Neural progenitor cell (in vitro differentiated cells): ENCODE measurements around the gene TSSC4. TPM values are rescaled to one million over a fixed set of nuclear protein-coding genes. Genes with fewer than 3 reads are reported as not detected.

Experiments
- DNase-seq: peaks from one replicate; pipeline ENCODE4 v3.0.0-alpha.2; 2016; ENCODE audit warnings: low spot score
- H2AFZ ChIP-seq: fragments of 200-600 bp; sonication (generic); replicated peaks from 2 replicates; pipeline ENCODE4 v1.6.1; 2016; ENCODE audit warnings: antibody characterized with exemption
- H3F3A ChIP-seq: fragments of 200-600 bp; sonication (generic); 2 replicates; pipeline ENCODE4 v1.6.1; 2016; ENCODE audit warnings: antibody characterized with exemption, low read depth
- H3K27ac ChIP-seq: fragments of 200-600 bp; sonication (generic); 2 replicates; pipeline ENCODE4 v1.5.1; 2016; ENCODE audit warnings: mild to moderate bottlenecking
- H3K27me3 ChIP-seq: fragments of 200-600 bp; sonication (generic); 2 replicates; pipeline ENCODE4 v1.6.1; 2016; ENCODE audit warnings: mild to moderate bottlenecking, moderate library complexity
- H3K36me3 ChIP-seq: fragments of 200-600 bp; sonication (generic); 2 replicates; pipeline ENCODE4 v1.5.1; 2016
- H3K4me1 ChIP-seq: fragments of 200-600 bp; sonication (generic); 2 replicates; pipeline ENCODE4 v1.6.1; 2016; ENCODE audit warnings: mixed run types
- H3K4me2 ChIP-seq: fragments of 200-600 bp; sonication (generic); 2 replicates; pipeline ENCODE4 v1.6.1; 2016
- H3K4me3 ChIP-seq: fragments of 200-600 bp; sonication (generic); 2 replicates; pipeline ENCODE4 v1.5.1; 2016
- H3K79me2 ChIP-seq: fragments of 200-600 bp; sonication (generic); 2 replicates; pipeline ENCODE4 v1.6.1; 2016; ENCODE audit warnings: low read depth
- H3K9ac ChIP-seq: fragments of 200-600 bp; sonication (generic); 2 replicates; pipeline ENCODE4 v1.6.1; 2016
- H3K9me3 ChIP-seq: fragments of 200-600 bp; sonication (generic); 2 replicates; pipeline ENCODE4 v1.5.1; 2016; ENCODE audit warnings: low read depth
- H4K20me1 ChIP-seq: fragments of 200-600 bp; sonication (generic); 2 replicates; pipeline ENCODE4 v1.6.1; 2016; ENCODE audit warnings: low read depth
- H3K27ac Mint-ChIP-seq: 3 replicates; pipeline ENCODE4 v1.8.0; 2021; ENCODE audit warnings: mixed read lengths
- H3K27me3 Mint-ChIP-seq: 2 replicates; pipeline ENCODE4 v1.8.0; 2022; ENCODE audit warnings: low read depth, mild to moderate bottlenecking, inconsistent platforms, moderate library complexity, mixed read lengths; ENCODE audit not compliant: insufficient read depth
- H3K36me3 Mint-ChIP-seq: 3 replicates; pipeline ENCODE4 v1.8.0; 2021; ENCODE audit warnings: mixed read lengths
- H3K4me1 Mint-ChIP-seq: 3 replicates; pipeline ENCODE4 v1.8.0; 2021; ENCODE audit warnings: mixed read lengths
- H3K4me3 Mint-ChIP-seq: 3 replicates; pipeline ENCODE4 v1.8.0; 2021; ENCODE audit warnings: mild to moderate bottlenecking, moderate library complexity, mixed read lengths
- H3K9me3 Mint-ChIP-seq: 3 replicates; pipeline ENCODE4 v1.8.0; 2020; ENCODE audit warnings: mixed read lengths
- CTCF ChIP-seq: fragments of 200-600 bp; sonication (generic); IDR thresholded peaks from 2 replicates; pipeline ENCODE4 v1.5.1; 2017; ENCODE audit warnings: antibody characterized with exemption, mild to moderate bottlenecking
- EZH2 ChIP-seq: fragments of 200-600 bp; sonication (generic); IDR thresholded peaks from 2 replicates; pipeline ENCODE4 v1.6.1; 2017; ENCODE audit warnings: antibody characterized with exemption, mild to moderate bottlenecking, moderate library complexity
- EZH2phosphoT487 ChIP-seq: fragments of 200-600 bp; sonication (generic); IDR thresholded peaks from 2 replicates; pipeline ENCODE4 v1.6.1; 2017; ENCODE audit warnings: antibody characterized with exemption
- total RNA-seq: library from RNA; depleted of rRNA; stranded (reverse); fragments of >200 nt; gene quantifications from 2 replicates; pipeline ENCODE4 v1.2.3, GENCODE V29; 2015; ENCODE audit warnings: low replicate concordance

TSSC4 gene
- total RNA-seq, 1 donor from 2014 or later: 11.1 TPM

GRCh38 chr11:2447951-2448650 is 47.6 kb downstream of the TSSC4 start:
- H3K36me3 ChIP-seq: no peaks in the 10 kb centered on the region
- H3K79me2 ChIP-seq: no peaks in the 10 kb centered on the region
- H3K4me2 ChIP-seq: no peak overlapping the region
- H3K9me3 ChIP-seq: no peaks in the 10 kb centered on the region
- no peaks in the 10 kb centered on the region for H4K20me1 ChIP-seq
- Mint-ChIP-seq H3K9me3 (peaks cover 4% of the 10 kb centered on the region), H3K27me3 (peaks cover 27% of the 10 kb centered on the region), H3K36me3 (no peaks in the 10 kb centered on the region), H3K4me3 (no peak overlapping the region), H3K4me1 (peaks cover 10% of the 10 kb centered on the region), H3K27ac (no peak overlapping the region)
- H3K27ac ChIP-seq: no peak overlapping the region
- H2AFZ ChIP-seq: no peak overlapping the region
- no peak for TF ChIP-seq CTCF
- no peak for TF ChIP-seq EZH2
- TF ChIP-seq EZH2phosphoT487: no peak
- no peak overlapping the region for H3K4me3 ChIP-seq
- H3K27me3 ChIP-seq: peaks cover 98% of the 10 kb centered on the region
- no peaks in the 10 kb centered on the region for H3K4me1 ChIP-seq
- H3F3A ChIP-seq: no peaks in the 10 kb centered on the region
- no peak overlapping the region for H3K9ac ChIP-seq
- DNase-seq: no peak

GRCh38 chr11:2448661-2449547 is 48.4 kb downstream of the TSSC4 start:
- Histone ChIP-seq H4K20me1 (no peaks in the 10 kb centered on the region), H3K27me3 (peaks cover 98% of the 10 kb centered on the region), H3F3A (no peaks in the 10 kb centered on the region), H3K36me3 (no peaks in the 10 kb centered on the region), H3K9ac (no peak overlapping the region), H2AFZ (no peak overlapping the region), H3K4me3 (no peak overlapping the region), H3K4me2 (no peak overlapping the region), H3K4me1 (no peaks in the 10 kb centered on the region), H3K27ac (no peak overlapping the region), H3K79me2 (no peaks in the 10 kb centered on the region), H3K9me3 (no peaks in the 10 kb centered on the region)
- Mint-ChIP-seq H3K9me3 (no peaks in the 10 kb centered on the region), H3K27me3 (peaks cover 21% of the 10 kb centered on the region), H3K36me3 (no peaks in the 10 kb centered on the region), H3K4me1 (peaks cover 10% of the 10 kb centered on the region), H3K27ac (no peak overlapping the region), H3K4me3 (no peak overlapping the region)
- TF ChIP-seq CTCF: no peak
- no peak for TF ChIP-seq EZH2
- TF ChIP-seq EZH2phosphoT487: no peak
- no peak for DNase-seq

- H3K36me3 ChIP-seq: no peaks in the 10 kb centered on the region
- H3K27me3 ChIP-seq: peaks cover 99% of the 10 kb centered on the region
- no peaks in the 10 kb centered on the region for H4K20me1 ChIP-seq
- no peaks in the 10 kb centered on the region for H3K9me3 Mint-ChIP-seq
- H3K4me1 ChIP-seq: no peaks in the 10 kb centered on the region
- no peaks in the 10 kb centered on the region for H3K36me3 Mint-ChIP-seq
- no peak overlapping the region for H3K4me3 ChIP-seq
- H3K9me3 ChIP-seq: no peaks in the 10 kb centered on the region
- no peaks in the 10 kb centered on the region for H3K79me2 ChIP-seq
- peaks cover 10% of the 10 kb centered on the region for H3K4me1 Mint-ChIP-seq
- TF ChIP-seq EZH2 (no peak), CTCF (no peak), EZH2phosphoT487 (no peak)
- H3K9ac ChIP-seq: no peak overlapping the region
- no peaks in the 10 kb centered on the region for H3F3A ChIP-seq
- H3K27ac ChIP-seq: no peak overlapping the region
- H3K27ac Mint-ChIP-seq: no peak overlapping the region
- no peak overlapping the region for H3K4me3 Mint-ChIP-seq
- no peak for DNase-seq
- no peak overlapping the region for H2AFZ ChIP-seq
- H3K27me3 Mint-ChIP-seq: peaks cover 21% of the 10 kb centered on the region
- no peak overlapping the region for H3K4me2 ChIP-seq
These were observed 49.2 kb downstream of the TSSC4 start for GRCh38 chr11:2449548-2450320.
